Fibroblast of lung (primary cell): ENCODE measurements around the gene PRG3. TPM values are rescaled to one million over a fixed set of nuclear protein-coding genes. Genes with fewer than 3 reads are reported as not detected.

Source experiments
- DNase-seq, 2 donors: peaks; one replicate each; pipeline versions ENCODE4 v3.0.0 to v3.0.0-alpha.2; 2010; ENCODE audit warnings: low read depth in 2 of 2
- H2AFZ ChIP-seq: 2 replicates; pipeline ENCODE4 v1.5.1; 2012; ENCODE audit warnings: low read length, control low read depth, inconsistent platforms
- H3K27ac ChIP-seq: 2 replicates; pipeline ENCODE4 v1.5.1; 2011; ENCODE audit warnings: low read length, control low read depth; ENCODE audit not compliant: insufficient read depth
- H3K27me3 ChIP-seq: 2 replicates; pipeline ENCODE4 v1.5.1; 2011; ENCODE audit warnings: mild to moderate bottlenecking, low read length; ENCODE audit not compliant: control insufficient read depth, insufficient read depth
- H3K36me3 ChIP-seq: 2 replicates; pipeline ENCODE4 v1.5.1; 2011; ENCODE audit warnings: low read length; ENCODE audit not compliant: control insufficient read depth, insufficient read depth
- H3K4me1 ChIP-seq: 2 replicates; pipeline ENCODE4 v1.5.1; 2011; ENCODE audit warnings: low read length; ENCODE audit not compliant: control insufficient read depth, insufficient read depth; ENCODE audit errors: extremely low read depth
- H3K4me2 ChIP-seq: 2 replicates; pipeline ENCODE4 v1.5.1; 2011; ENCODE audit warnings: low read length, control low read depth; ENCODE audit not compliant: insufficient read depth; ENCODE audit errors: extremely low read depth
- H3K4me3 ChIP-seq, 4 experiments: fragments of 200-600 bp in 1 of 4; sonication (generic) in 1 of 4; replicated peaks in 1 of 4; 2 replicates each; pipeline ENCODE4 v1.5.1; 2011 to 2016; ENCODE audit warnings: low read length in 4 of 4, low read depth in 3 of 4, mild to moderate bottlenecking in 3 of 4, control low read depth in 2 of 4, inconsistent platforms in 1 of 4, mixed read lengths in 1 of 4; ENCODE audit not compliant: insufficient read depth in 1 of 4; ENCODE audit errors: control extremely low read depth in 1 of 4
- H3K79me2 ChIP-seq: 2 replicates; pipeline ENCODE4 v1.5.1; 2012; ENCODE audit warnings: mild to moderate bottlenecking, low read length, inconsistent platforms; ENCODE audit not compliant: control insufficient read depth, insufficient read depth
- H3K9ac ChIP-seq: 2 replicates; pipeline ENCODE4 v1.5.1; 2011; ENCODE audit warnings: mild to moderate bottlenecking, low read length, control low read depth; ENCODE audit not compliant: insufficient read depth
- H3K9me3 ChIP-seq: 2 replicates; pipeline ENCODE4 v1.5.1; 2012; ENCODE audit warnings: low read depth, low read length; ENCODE audit not compliant: control insufficient read depth, insufficient read depth
- H4K20me1 ChIP-seq: 2 replicates; pipeline ENCODE4 v1.5.1; 2011; ENCODE audit warnings: low read length; ENCODE audit not compliant: control insufficient read depth, insufficient read depth; ENCODE audit errors: extremely low read depth
- CTCF ChIP-seq, 2 donors: IDR thresholded peaks in 1 of 2; conservative IDR thresholded peaks in 1 of 2; 1 replicate in 1 of 2; 2 replicates in 1 of 2; pipeline ENCODE4 v1.5.1; 2011 to 2012; ENCODE audit warnings: low read length in 2 of 2, control low read depth in 1 of 2, inconsistent platforms in 1 of 2, low read depth in 1 of 2, mild to moderate bottlenecking in 1 of 2
- EZH2 ChIP-seq: IDR thresholded peaks from 2 replicates; pipeline ENCODE4 v1.5.1; 2012; ENCODE audit warnings: low read length, control low read depth, mild to moderate bottlenecking; ENCODE audit errors: missing control alignments
- polyA plus RNA-seq, 2 donors: library from polyadenylated mRNA; depleted of rRNA in 1 of 2; stranded (reverse) in 1 of 2; unstranded in 1 of 2; fragments of >200 nt; gene quantifications; 2 replicates each; pipeline ENCODE4 v1.2.1, GENCODE V29; 2011 to 2012; ENCODE audit warnings: missing spikeins in 1 of 2
- total RNA-seq: library from RNA; depleted of rRNA; stranded (reverse); fragments of >200 nt; gene quantifications from 2 replicates; pipeline ENCODE4 v1.2.1, GENCODE V29; 2014

Gene PRG3
- total and polyA plus RNA-seq, 2 donors (not counting 1 experiment from before 2014, with no cell fraction given), result not detected

DNA sequence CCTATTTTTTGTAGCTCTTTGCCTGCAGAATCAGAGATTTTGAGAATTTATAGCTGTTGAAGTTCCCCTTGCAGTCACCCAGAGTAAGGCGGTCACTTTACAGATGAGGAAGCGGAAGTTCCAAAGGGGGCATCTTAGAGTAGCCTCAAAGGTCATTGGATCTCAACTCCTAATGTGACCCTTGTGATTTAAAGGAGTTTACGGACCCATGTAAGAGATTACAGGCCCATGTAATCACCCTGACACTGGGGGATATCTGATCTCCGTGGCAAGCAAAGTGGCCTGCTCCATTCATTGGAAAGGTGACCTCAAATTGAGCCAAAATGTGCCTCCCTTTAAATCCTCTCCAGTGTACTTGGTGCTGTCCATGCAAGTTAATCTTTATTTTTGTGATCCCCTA is 27.1 kb downstream of the PRG3 start:
- no peaks in the 10 kb centered on the region for H4K20me1 ChIP-seq
- no peak for DNase-seq
- H3K9ac ChIP-seq, result no peak overlapping the region
- no peak overlapping the region for H2AFZ ChIP-seq
- no peak overlapping the region for H3K4me3 ChIP-seq
- no peaks in the 10 kb centered on the region for H3K79me2 ChIP-seq
- no peak overlapping the region for H3K27ac ChIP-seq
- no peak overlapping the region for H3K4me2 ChIP-seq
- H3K4me1 ChIP-seq, result no peaks in the 10 kb centered on the region
- TF ChIP-seq EZH2 (no peak), CTCF (conservative IDR thresholded peaks at IDR 0.05 in 1 of 2, IDR thresholded peaks at IDR 0.05 in 1 of 2; ENCODE audit: low read depth in 1 of 2, low read length in 2 of 2) (no peak)
- H3K9me3 ChIP-seq, result no peaks in the 10 kb centered on the region
- H3K27me3 ChIP-seq, result no peaks in the 10 kb centered on the region
- no peaks in the 10 kb centered on the region for H3K36me3 ChIP-seq

DNA sequence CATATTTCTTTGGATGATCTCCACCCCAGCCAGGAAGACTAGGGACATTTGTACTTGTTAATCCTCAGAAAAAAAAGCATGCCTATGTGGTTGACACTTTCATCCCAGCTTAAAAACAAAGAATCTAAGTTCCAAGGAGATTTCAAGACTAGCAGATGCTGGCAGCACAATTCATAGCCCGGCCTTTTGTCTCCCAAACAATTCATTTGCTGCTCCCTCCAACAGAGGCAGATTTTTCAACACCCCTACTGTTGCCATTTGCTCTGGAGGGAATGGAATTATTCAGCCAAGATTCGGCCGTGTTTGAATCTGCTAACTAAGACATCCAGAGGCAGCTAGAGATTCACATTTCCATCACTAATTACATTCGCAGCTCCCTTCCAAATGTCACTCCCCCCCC is 27.5 kb downstream of the PRG3 start:
- no peaks in the 10 kb centered on the region for H3K36me3 ChIP-seq
- H3K9me3 ChIP-seq, result no peaks in the 10 kb centered on the region
- TF ChIP-seq EZH2 (no peak), CTCF (conservative IDR thresholded peaks at IDR 0.05 in 1 of 2, IDR thresholded peaks at IDR 0.05 in 1 of 2; ENCODE audit: low read depth in 1 of 2, low read length in 2 of 2) (no peak)
- no peak overlapping the region for H3K27ac ChIP-seq
- no peaks in the 10 kb centered on the region for H4K20me1 ChIP-seq
- H3K4me3 ChIP-seq, result no peak overlapping the region
- no peaks in the 10 kb centered on the region for H3K27me3 ChIP-seq
- no peaks in the 10 kb centered on the region for H3K79me2 ChIP-seq
- H3K4me1 ChIP-seq, result no peaks in the 10 kb centered on the region
- H3K4me2 ChIP-seq, result no peak overlapping the region
- H3K9ac ChIP-seq, result no peak overlapping the region
- no peak for DNase-seq
- H2AFZ ChIP-seq, result no peak overlapping the region

- H3K9ac ChIP-seq, result no peak overlapping the region
- no peak for DNase-seq
- H3K4me1 ChIP-seq, result no peaks in the 10 kb centered on the region
- H3K79me2 ChIP-seq, result no peaks in the 10 kb centered on the region
- TF ChIP-seq EZH2 (no peak), CTCF (conservative IDR thresholded peaks at IDR 0.05 in 1 of 2, IDR thresholded peaks at IDR 0.05 in 1 of 2; ENCODE audit: low read depth in 1 of 2, low read length in 2 of 2) (no peak)
- no peak overlapping the region for H3K4me3 ChIP-seq
- no peaks in the 10 kb centered on the region for H3K27me3 ChIP-seq
- no peaks in the 10 kb centered on the region for H3K36me3 ChIP-seq
- H3K4me2 ChIP-seq, result no peak overlapping the region
- no peak overlapping the region for H3K27ac ChIP-seq
- no peak overlapping the region for H2AFZ ChIP-seq
- H3K9me3 ChIP-seq, result no peaks in the 10 kb centered on the region
- no peaks in the 10 kb centered on the region for H4K20me1 ChIP-seq
These were observed 27.9 kb downstream of the PRG3 start for GRCh38 chr11:57353036-57353435.
